Gastrocnemius medialis (tissue), 4 donors: Measurements from ENCODE around the gene CNTN4. TPM values are rescaled to one million over a fixed set of nuclear protein-coding genes. Genes with fewer than 3 reads are reported as not detected.

ENCODE experiments used
- ATAC-seq, 2 donors: fragments of 150-250 bp; one replicate each; pipeline ENCODE4 v1.9.1; 2016
- DNase-seq, 2 donors: peaks; one replicate each; pipeline ENCODE4 v3.0.0-alpha.2; 2019
- H3K27ac ChIP-seq, 4 donors: fragments of 200-600 bp; sonication (generic); 1 replicate in 1 of 4; 2 replicates in 3 of 4; pipeline ENCODE4 v1.5.1; 2016 to 2018; ENCODE audit warnings: mild to moderate bottlenecking in 2 of 4, moderate library complexity in 1 of 4
- H3K27me3 ChIP-seq, 3 donors: fragments of 200-600 bp; sonication (generic) in 2 of 3; 1 replicate in 1 of 3; 2 replicates in 2 of 3; pipeline versions ENCODE4 v1.5.1 to v1.6.0; 2016 to 2019; ENCODE audit warnings: mild to moderate bottlenecking in 1 of 3, moderate library complexity in 1 of 3
- H3K36me3 ChIP-seq, 2 donors: fragments of 200-600 bp; sonication (generic) in 1 of 2; one replicate each; pipeline ENCODE4 v1.5.1; 2017 to 2018
- H3K4me1 ChIP-seq, 2 donors: fragments of 200-600 bp; sonication (generic) in 1 of 2; one replicate each; pipeline ENCODE4 v1.5.1; 2016 to 2017; ENCODE audit warnings: mild to moderate bottlenecking in 2 of 2
- H3K4me3 ChIP-seq, 4 donors: fragments of 200-600 bp; sonication (generic) in 3 of 4; 1 replicate in 1 of 4; 2 replicates in 3 of 4; pipeline ENCODE4 v1.5.1; 2016 to 2019; ENCODE audit warnings: mild to moderate bottlenecking in 2 of 4
- H3K9me3 ChIP-seq, 3 donors: fragments of 200-600 bp; sonication (generic) in 2 of 3; 1 replicate in 1 of 3; 2 replicates in 2 of 3; pipeline ENCODE4 v1.5.1; 2016 to 2019
- POLR2A ChIP-seq, 2 donors: fragments of 450-650 bp; IDR thresholded peaks; one replicate each; pipeline ENCODE4 v1.6.1; 2017; ENCODE audit warnings: antibody characterized with exemption in 2 of 2, mild to moderate bottlenecking in 2 of 2, moderate library complexity in 2 of 2
- in situ Hi-C, 4 donors: fragments of 200-750 bp; cut with MboI; loops; one replicate each; pipeline versions ENCODE4 v1.15.0 to v1.8.0; 2017; ENCODE audit warnings: low sequenced_read_pairs in 4 of 4
- intact Hi-C: fragments of 100-400 bp; cut with DNase I; formaldehyde crosslinking; loops from one replicate; pipeline ENCODE4 v1.15.1; 2023; ENCODE audit warnings: low total_unique reads
- total RNA-seq, 4 donors: library from RNA; depleted of rRNA; stranded (reverse); fragments of >200 nt; gene quantifications; one replicate each; pipeline versions ENCODE4 v1.1.0 to v1.2.3, GENCODE V29; 2016
- TF ChIP-seq, protein P1 (sequence below), 5 experiments: fragments of 450-650 bp in 3 of 5; fragments of 200-600 bp in 2 of 5; sonication (generic) in 2 of 5; IDR thresholded peaks in 4 of 5; conservative IDR thresholded peaks in 1 of 5; 1 replicate in 4 of 5; 2 replicates in 1 of 5; pipeline ENCODE4 v1.5.1; 2016 to 2019; ENCODE audit warnings: antibody characterized with exemption in 5 of 5, mild to moderate bottlenecking in 3 of 5, moderate library complexity in 3 of 5

Gene CNTN4
- total RNA-seq, 4 donors from 2014 or later = 0.51 to 1.9 (median 1.4) TPM

DNA sequence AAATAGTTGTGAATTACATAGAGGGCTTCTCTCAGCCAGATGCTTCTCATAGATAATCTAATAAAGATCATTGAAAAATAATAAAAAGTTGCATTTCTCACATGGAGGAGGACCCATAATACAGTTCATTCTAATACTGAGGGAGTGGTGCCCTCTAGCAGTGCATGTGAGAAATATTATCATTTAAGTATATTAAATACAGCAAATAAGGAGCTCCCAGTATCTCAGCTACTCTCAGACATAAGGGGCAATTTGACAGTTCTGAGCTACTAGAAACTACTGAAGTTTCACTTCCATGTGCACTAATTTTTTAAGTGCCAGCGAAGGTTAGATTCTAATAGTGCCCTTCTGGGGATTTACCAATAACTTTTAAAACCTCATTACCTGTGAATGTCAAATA lies 823.2 kb downstream of the CNTN4 start:
- no peak for ATAC-seq
- no peak for TF ChIP-seq POLR2A (IDR thresholded peaks at IDR 0.05)
- TF ChIP-seq, protein P1, sequence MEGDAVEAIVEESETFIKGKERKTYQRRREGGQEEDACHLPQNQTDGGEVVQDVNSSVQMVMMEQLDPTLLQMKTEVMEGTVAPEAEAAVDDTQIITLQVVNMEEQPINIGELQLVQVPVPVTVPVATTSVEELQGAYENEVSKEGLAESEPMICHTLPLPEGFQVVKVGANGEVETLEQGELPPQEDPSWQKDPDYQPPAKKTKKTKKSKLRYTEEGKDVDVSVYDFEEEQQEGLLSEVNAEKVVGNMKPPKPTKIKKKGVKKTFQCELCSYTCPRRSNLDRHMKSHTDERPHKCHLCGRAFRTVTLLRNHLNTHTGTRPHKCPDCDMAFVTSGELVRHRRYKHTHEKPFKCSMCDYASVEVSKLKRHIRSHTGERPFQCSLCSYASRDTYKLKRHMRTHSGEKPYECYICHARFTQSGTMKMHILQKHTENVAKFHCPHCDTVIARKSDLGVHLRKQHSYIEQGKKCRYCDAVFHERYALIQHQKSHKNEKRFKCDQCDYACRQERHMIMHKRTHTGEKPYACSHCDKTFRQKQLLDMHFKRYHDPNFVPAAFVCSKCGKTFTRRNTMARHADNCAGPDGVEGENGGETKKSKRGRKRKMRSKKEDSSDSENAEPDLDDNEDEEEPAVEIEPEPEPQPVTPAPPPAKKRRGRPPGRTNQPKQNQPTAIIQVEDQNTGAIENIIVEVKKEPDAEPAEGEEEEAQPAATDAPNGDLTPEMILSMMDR (IDR thresholded peaks at IDR 0.05 in 4 of 5, conservative IDR thresholded peaks at IDR 0.05 in 1 of 5) = no peak
- in situ Hi-C loops (no loop called here), intact Hi-C loops (no loop called here)
- Histone ChIP-seq H3K27me3 (no peaks in the 10 kb centered on the region), H3K27ac (no peak overlapping the region), H3K36me3 (no peaks in the 10 kb centered on the region), H3K4me3 (no peak overlapping the region), H3K9me3 (no peaks in the 10 kb centered on the region), H3K4me1 (no peaks in the 10 kb centered on the region)
- DNase-seq = no peak

DNA sequence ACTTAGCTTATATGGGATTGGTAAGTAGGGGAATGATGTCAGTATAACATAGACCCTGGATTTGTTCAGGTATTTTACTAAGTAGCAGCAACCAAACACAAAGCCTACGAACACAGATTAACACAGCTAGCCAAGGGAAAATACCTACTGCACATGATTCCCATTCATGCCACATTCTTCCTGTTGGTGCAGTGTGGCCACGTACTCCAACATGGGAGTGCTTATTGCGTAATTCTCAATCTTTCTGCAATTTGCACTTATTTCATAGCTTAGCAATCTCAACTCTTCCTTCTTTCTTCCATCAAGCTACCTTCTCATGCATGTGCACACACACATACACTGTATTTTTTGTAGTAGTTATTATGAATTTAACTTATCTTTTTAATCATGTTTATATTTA lies 824.7 kb downstream of the CNTN4 start:
- no peaks in the 10 kb centered on the region for H3K36me3 ChIP-seq
- in situ Hi-C loops = no loop called here
- no peak overlapping the region for H3K4me3 ChIP-seq
- TF ChIP-seq, protein P1 (IDR thresholded peaks at IDR 0.05 in 4 of 5, conservative IDR thresholded peaks at IDR 0.05 in 1 of 5) = no peak
- TF ChIP-seq POLR2A (IDR thresholded peaks at IDR 0.05) = no peak
- no peak overlapping the region for H3K27ac ChIP-seq
- no peaks in the 10 kb centered on the region for H3K4me1 ChIP-seq
- no peaks in the 10 kb centered on the region for H3K9me3 ChIP-seq
- DNase-seq (no peak), ATAC-seq (no peak)
- intact Hi-C loops = no loop called here
- no peaks in the 10 kb centered on the region for H3K27me3 ChIP-seq

DNA sequence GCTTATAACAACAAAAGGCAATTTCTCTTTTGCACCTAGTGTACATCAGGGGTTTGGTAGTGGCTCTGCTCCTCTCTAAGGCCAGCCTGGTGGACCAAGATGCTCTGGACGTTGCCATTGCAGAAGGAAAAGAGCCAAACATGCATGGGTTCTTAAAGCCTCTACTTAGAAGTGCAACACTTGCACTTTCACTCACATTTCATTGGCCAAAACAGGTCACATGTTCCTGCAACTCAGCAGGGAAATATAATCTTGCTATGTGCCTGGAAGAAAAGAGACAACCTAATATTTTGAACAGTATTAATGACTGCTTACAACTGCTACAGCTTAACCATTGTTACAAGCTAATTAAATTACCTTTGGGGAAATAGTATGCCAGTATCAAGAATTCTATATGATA lies 828.6 kb downstream of the CNTN4 start:
- in situ Hi-C loops = no loop called here
- H3K9me3 ChIP-seq = no peaks in the 10 kb centered on the region
- H3K4me3 ChIP-seq = no peak overlapping the region
- H3K27ac ChIP-seq = no peak overlapping the region
- intact Hi-C loops = no loop called here
- H3K4me1 ChIP-seq = no peaks in the 10 kb centered on the region
- no peaks in the 10 kb centered on the region for H3K27me3 ChIP-seq
- no peak for DNase-seq
- H3K36me3 ChIP-seq = no peaks in the 10 kb centered on the region
- TF ChIP-seq POLR2A (IDR thresholded peaks at IDR 0.05) = no peak
- TF ChIP-seq, protein P1 (IDR thresholded peaks at IDR 0.05 in 4 of 5, conservative IDR thresholded peaks at IDR 0.05 in 1 of 5) = no peak
- ATAC-seq = no peak

DNA sequence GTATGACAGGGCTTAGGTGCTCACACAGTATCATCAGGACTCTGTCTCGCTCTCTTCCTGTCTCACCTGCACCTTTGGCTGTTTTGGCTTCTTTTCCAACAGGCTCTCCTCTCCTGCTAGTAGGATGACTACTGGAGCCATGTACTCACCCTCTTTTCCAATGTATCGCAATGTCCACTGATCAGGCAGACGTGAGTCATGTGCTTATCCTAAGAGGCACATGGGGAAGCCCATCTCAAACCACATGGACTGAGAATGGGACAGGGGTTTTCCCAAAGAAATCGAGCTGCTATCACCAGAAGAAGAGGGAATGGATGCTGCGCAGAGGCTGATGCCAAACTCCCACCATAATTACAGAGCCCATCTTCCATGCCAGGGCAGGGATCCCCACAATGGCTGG lies 830.9 kb downstream of the CNTN4 start:
- in situ Hi-C loops (no loop called here), intact Hi-C loops (no loop called here)
- Histone ChIP-seq H3K9me3 (no peaks in the 10 kb centered on the region), H3K4me3 (no peak overlapping the region), H3K4me1 (no peaks in the 10 kb centered on the region), H3K36me3 (no peaks in the 10 kb centered on the region), H3K27me3 (no peaks in the 10 kb centered on the region), H3K27ac (no peak overlapping the region)
- no peak for DNase-seq
- no peak for ATAC-seq
- no peak for TF ChIP-seq POLR2A (IDR thresholded peaks at IDR 0.05)
- TF ChIP-seq, protein P1 (IDR thresholded peaks at IDR 0.05 in 4 of 5, conservative IDR thresholded peaks at IDR 0.05 in 1 of 5) = no peak

DNA sequence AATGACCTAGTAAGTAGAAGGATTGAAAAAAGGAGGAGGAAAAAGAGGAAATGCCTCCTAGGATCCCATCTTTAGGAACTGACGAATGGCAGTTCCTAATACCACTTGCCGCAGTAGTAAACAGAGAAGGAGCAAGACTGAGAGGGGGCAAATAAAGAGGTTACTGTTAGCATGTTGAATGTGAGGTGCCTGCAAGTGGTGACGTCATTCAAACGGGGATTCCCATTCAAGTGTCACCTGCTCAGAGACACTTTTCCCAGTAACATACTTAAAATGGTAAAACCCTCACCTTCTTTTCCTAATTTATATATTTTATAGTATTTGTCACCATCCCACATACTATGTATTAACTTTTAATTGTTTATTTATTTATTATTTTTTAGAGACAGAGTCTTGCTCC lies 832.6 kb downstream of the CNTN4 start:
- Histone ChIP-seq H3K27me3 (no peaks in the 10 kb centered on the region), H3K36me3 (no peaks in the 10 kb centered on the region), H3K4me3 (no peak overlapping the region), H3K27ac (no peak overlapping the region), H3K4me1 (no peaks in the 10 kb centered on the region), H3K9me3 (no peaks in the 10 kb centered on the region)
- no peak for DNase-seq
- in situ Hi-C loops = no loop called here
- no peak for TF ChIP-seq POLR2A (IDR thresholded peaks at IDR 0.05)
- TF ChIP-seq, protein P1 (IDR thresholded peaks at IDR 0.05 in 4 of 5, conservative IDR thresholded peaks at IDR 0.05 in 1 of 5) = no peak
- ATAC-seq = no peak
- intact Hi-C loops = no loop called here
